Peyer's patch (tissue), 4 donors: ENCODE measurements around the gene DPY19L2.
"Not testable (repeated sequence)": the region's sequence is repeated elsewhere in the genome, so short reads cannot be mapped to it uniquely, and the experiment has no call there.

Source experiments
- POLR2A ChIP-seq, 2 donors: fragments of 450-650 bp; IDR thresholded peaks; one replicate each; pipeline ENCODE4 v1.5.1; 2017; ENCODE audit warnings: antibody characterized with exemption in 2 of 2, mild to moderate bottlenecking in 2 of 2, moderate library complexity in 2 of 2
- TF ChIP-seq, protein P1 (sequence below), 6 experiments: fragments of 450-650 bp in 4 of 6; fragments of 200-600 bp in 2 of 6; sonication (generic) in 1 of 6; IDR thresholded peaks; one replicate each; pipeline ENCODE4 v1.5.1; 2017 to 2019; ENCODE audit warnings: antibody characterized with exemption in 6 of 6, mild to moderate bottlenecking in 3 of 6, moderate library complexity in 1 of 6

DNA sequence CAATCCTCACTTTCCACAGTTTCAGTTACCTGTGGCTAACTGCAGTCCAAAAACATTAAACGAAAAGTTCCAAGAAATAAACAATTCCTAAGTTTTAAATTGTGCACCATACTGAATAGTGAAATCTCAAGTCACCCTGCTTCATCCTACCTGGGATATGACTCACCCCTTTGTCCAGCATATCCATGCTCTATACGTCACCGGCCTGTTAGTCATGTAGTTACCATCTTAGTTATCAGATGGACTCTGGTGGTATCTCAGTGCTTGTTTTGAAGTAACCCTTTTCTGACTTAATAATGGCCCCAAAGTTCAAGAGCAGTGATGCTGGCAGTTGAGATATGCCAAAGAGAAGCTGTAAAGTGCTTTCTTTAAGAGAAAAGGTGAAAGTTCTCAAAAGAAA is 83.9 kb downstream of the DPY19L2 start:
- TF ChIP-seq, protein P1, sequence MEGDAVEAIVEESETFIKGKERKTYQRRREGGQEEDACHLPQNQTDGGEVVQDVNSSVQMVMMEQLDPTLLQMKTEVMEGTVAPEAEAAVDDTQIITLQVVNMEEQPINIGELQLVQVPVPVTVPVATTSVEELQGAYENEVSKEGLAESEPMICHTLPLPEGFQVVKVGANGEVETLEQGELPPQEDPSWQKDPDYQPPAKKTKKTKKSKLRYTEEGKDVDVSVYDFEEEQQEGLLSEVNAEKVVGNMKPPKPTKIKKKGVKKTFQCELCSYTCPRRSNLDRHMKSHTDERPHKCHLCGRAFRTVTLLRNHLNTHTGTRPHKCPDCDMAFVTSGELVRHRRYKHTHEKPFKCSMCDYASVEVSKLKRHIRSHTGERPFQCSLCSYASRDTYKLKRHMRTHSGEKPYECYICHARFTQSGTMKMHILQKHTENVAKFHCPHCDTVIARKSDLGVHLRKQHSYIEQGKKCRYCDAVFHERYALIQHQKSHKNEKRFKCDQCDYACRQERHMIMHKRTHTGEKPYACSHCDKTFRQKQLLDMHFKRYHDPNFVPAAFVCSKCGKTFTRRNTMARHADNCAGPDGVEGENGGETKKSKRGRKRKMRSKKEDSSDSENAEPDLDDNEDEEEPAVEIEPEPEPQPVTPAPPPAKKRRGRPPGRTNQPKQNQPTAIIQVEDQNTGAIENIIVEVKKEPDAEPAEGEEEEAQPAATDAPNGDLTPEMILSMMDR (IDR thresholded peaks at IDR 0.05) = not testable (repeated sequence)
- TF ChIP-seq POLR2A (IDR thresholded peaks at IDR 0.05) = not testable (repeated sequence)
